A673 (cell line): Measurements from ENCODE around the gene MATK. TPM values are rescaled to one million over a fixed set of nuclear protein-coding genes. Genes with fewer than 3 reads are reported as not detected.

ENCODE experiments used
- BruUV-seq: library from RNA; stranded (reverse); fragments of 400-500 nt; replicated peaks from 2 replicates; lab custom pipeline; 2021; lab: Mats Ljungman, UMichigan
- CTCF ChIA-PET: fragments of 300-600 bp; sonication (Branson Sonifier 250); formaldehyde crosslinking; loops from one replicate; lab custom pipeline; 2022; ENCODE audit warnings: antibody characterized with exemption; lab: Charles Lee
- POLR2A ChIA-PET: fragments of 300-600 bp; sonication (Branson Sonifier 250); formaldehyde crosslinking; loops from one replicate; lab custom pipeline; 2022; ENCODE audit warnings: antibody characterized with exemption; ENCODE audit not compliant: low non-redundant PET; lab: Charles Lee
- DNase-seq: peaks from one replicate; pipeline ENCODE4 v3.0.0-alpha.2; 2015; ENCODE audit warnings: low spot score
- H3K27ac ChIP-seq: fragments of 200-600 bp; sonication (generic); 2 replicates; pipeline ENCODE4 v1.5.1; 2016; ENCODE audit warnings: mixed run types, low read depth, mild to moderate bottlenecking, mixed read lengths, antibody characterized with exemption, low read length; ENCODE audit not compliant: poor library complexity, severe bottlenecking
- H3K27me3 ChIP-seq: fragments of 200-600 bp; sonication (generic); replicated peaks from 2 replicates; pipeline ENCODE4 v1.6.1; 2017; ENCODE audit warnings: mixed run types, low read depth, mild to moderate bottlenecking, mixed read lengths, antibody characterized with exemption, low read length; ENCODE audit not compliant: insufficient read depth, poor library complexity
- H3K36me3 ChIP-seq: fragments of 200-600 bp; sonication (generic); 2 replicates; pipeline ENCODE4 v1.6.1; 2016; ENCODE audit warnings: mixed run types, mild to moderate bottlenecking, mixed read lengths, antibody characterized with exemption, low read length; ENCODE audit not compliant: insufficient read depth, poor library complexity, severe bottlenecking
- H3K4me1 ChIP-seq: fragments of 200-600 bp; sonication (generic); 2 replicates; pipeline ENCODE4 v1.6.1; 2017; ENCODE audit warnings: mixed run types, mild to moderate bottlenecking, mixed read lengths, antibody characterized with exemption, low read length; ENCODE audit not compliant: insufficient read depth, poor library complexity, severe bottlenecking
- H3K4me3 ChIP-seq: fragments of 200-600 bp; sonication (generic); 2 replicates; pipeline ENCODE4 v1.5.1; 2016; ENCODE audit warnings: low read depth, mixed run types, mild to moderate bottlenecking, mixed read lengths, low read length; ENCODE audit not compliant: poor library complexity, severe bottlenecking
- H3K9me3 ChIP-seq: fragments of 200-600 bp; sonication (generic); 2 replicates; pipeline ENCODE4 v1.6.1; 2016; ENCODE audit warnings: mixed run types, low read depth, mild to moderate bottlenecking, mixed read lengths, antibody characterized with exemption, low read length; ENCODE audit not compliant: poor library complexity, severe bottlenecking
- EZH2 ChIP-seq: fragments of 200-600 bp; sonication (generic); IDR thresholded peaks from 2 replicates; pipeline ENCODE4 v1.6.1; 2017; ENCODE audit warnings: borderline replicate concordance, low read depth, mild to moderate bottlenecking, mixed read lengths, antibody characterized with exemption, low read length; ENCODE audit not compliant: poor library complexity, severe bottlenecking
- intact Hi-C: fragments of 100-400 bp; cut with micrococcal nuclease; formaldehyde crosslinking; loops from one replicate; pipeline ENCODE4 v1.10.0; 2022; ENCODE audit not compliant: unreplicated experiment
- total RNA-seq: library from RNA; stranded (reverse); gene quantifications from 2 replicates; pipeline ENCODE4 v1.2.3, GENCODE V29; 2021
- TF ChIP-seq, protein P1 (sequence below): fragments of 300-800, 200-600 bp; sonication (generic); conservative IDR thresholded peaks from 2 replicates; pipeline ENCODE4 v1.5.1; 2017; ENCODE audit warnings: low read depth, mild to moderate bottlenecking, antibody characterized with exemption, low read length, moderate library complexity, mixed read lengths

Gene MATK
- total RNA-seq, 1 experiment from 2014 or later, result 2.0 TPM

DNA sequence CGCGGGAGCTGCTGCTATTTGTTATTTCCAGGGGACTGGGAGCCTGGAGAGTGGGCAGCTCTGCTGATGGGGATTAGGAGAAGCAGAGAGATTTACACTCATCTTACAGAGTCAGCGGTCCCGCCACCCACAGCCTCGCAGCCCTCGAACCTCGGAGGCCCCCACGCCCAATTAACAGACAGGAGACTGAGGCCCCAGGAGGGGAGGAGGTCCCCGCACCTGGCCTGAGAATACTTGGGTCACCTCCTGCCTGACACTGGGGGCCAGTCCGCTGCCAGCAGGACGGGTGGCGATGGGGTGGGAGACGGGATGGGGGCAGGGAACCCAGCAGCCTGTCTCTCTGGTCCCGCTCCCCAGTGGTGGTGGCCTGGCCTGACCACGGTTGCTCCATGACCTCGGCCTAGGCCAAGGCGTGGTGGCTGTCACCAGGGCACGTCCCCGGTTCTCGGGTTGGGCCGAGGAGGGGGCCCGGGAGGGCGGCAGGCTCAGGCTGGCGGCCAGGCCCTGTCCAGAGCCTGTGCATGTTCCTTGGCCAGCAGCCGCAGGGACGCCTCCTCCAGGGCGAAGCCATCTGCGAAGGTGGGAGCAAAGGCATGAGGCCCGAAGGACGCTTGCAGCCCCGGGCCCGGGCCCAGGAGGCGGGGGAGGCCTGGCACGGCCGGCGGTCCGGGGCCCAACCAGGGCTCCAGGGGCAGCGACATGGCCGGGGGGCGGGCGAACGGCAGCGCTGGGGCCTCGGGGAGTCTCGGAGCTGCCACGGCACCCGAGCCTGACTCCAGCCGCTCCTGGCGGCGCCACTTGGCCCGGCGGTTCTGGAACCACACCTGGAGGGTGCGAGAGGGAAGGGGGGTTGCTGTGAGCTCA is 15.8 kb downstream of the MATK start:
- BruUV-seq, result no TSS peak
- POLR2A ChIA-PET, result no interaction called here
- H3K4me1 ChIP-seq, result no peaks in the 10 kb centered on the region

DNA sequence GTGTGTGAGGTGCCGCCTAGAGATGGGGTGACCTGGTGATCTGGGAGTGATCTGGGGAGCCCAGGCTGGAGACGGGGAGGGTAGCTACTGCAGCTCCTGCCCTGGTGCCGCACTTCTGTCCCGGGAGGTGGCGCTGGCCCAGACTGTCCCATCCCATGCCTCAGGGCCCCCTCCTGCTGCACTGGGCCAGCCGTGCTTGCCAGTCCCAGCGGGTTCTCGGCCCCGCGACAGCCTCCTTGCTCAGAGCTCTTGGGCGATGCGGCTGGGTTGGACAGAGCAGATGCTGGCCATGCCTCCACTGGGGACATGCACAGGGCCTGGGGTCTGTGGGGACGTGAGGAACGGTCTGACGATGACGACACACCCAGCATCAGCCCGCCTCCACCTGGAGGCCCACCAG is 16.7 kb downstream of the MATK start:
- no peaks in the 10 kb centered on the region for H3K4me1 ChIP-seq
- no peak for DNase-seq
- no peaks in the 10 kb centered on the region for H3K9me3 ChIP-seq
- no peaks in the 10 kb centered on the region for H3K27me3 ChIP-seq
- H3K27ac ChIP-seq, result no peak overlapping the region
- H3K36me3 ChIP-seq, result no peaks in the 10 kb centered on the region
- POLR2A ChIA-PET, result interaction anchor here (0.6 kb wide), 1 partner anchor 1841 kb away, joined by 5 read pairs; no protein-coding TSS in a partner anchor
- CTCF ChIA-PET, result no interaction called here
- no peak overlapping the region for H3K4me3 ChIP-seq
- BruUV-seq, result no TSS peak
- TF ChIP-seq, protein P1, sequence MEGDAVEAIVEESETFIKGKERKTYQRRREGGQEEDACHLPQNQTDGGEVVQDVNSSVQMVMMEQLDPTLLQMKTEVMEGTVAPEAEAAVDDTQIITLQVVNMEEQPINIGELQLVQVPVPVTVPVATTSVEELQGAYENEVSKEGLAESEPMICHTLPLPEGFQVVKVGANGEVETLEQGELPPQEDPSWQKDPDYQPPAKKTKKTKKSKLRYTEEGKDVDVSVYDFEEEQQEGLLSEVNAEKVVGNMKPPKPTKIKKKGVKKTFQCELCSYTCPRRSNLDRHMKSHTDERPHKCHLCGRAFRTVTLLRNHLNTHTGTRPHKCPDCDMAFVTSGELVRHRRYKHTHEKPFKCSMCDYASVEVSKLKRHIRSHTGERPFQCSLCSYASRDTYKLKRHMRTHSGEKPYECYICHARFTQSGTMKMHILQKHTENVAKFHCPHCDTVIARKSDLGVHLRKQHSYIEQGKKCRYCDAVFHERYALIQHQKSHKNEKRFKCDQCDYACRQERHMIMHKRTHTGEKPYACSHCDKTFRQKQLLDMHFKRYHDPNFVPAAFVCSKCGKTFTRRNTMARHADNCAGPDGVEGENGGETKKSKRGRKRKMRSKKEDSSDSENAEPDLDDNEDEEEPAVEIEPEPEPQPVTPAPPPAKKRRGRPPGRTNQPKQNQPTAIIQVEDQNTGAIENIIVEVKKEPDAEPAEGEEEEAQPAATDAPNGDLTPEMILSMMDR, result no peak
- TF ChIP-seq EZH2, result no peak
- intact Hi-C loops, result no loop called here

More for the DNA sequence above, 15.8 kb downstream of the MATK start:
- no peak for DNase-seq
- CTCF ChIA-PET, result no interaction called here
- Histone ChIP-seq H3K27me3 (no peaks in the 10 kb centered on the region), H3K9me3 (no peaks in the 10 kb centered on the region), H3K36me3 (no peaks in the 10 kb centered on the region), H3K27ac (no peak overlapping the region), H3K4me3 (no peak overlapping the region)
- intact Hi-C loops, result no loop called here
- TF ChIP-seq EZH2, result no peak
- TF ChIP-seq, protein P1, result no peak

DNA sequence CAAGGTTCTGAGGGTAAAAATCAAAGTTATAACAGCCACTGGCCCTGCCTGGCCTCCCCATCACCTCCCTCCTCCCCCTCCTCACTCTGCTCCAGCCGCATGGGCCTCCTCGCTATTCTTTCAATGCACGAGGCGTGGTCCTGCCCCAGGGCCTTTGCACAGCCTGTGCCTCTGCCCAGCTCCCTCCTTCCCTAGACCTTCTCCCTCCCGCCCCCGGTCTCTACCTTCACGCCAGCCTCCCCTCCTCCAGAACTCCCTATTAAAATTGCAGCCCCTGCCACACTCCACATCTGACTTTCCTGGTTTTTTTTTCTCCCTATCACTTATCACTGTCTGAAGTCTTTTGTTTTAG is 17.5 kb downstream of the MATK start:
- Histone ChIP-seq H3K36me3 (no peaks in the 10 kb centered on the region), H3K27me3 (no peaks in the 10 kb centered on the region), H3K4me1 (no peaks in the 10 kb centered on the region), H3K4me3 (no peak overlapping the region), H3K27ac (no peak overlapping the region), H3K9me3 (no peaks in the 10 kb centered on the region)
- no peak for DNase-seq
- POLR2A ChIA-PET, result no interaction called here
- BruUV-seq, result no TSS peak
- CTCF ChIA-PET, result no interaction called here
- intact Hi-C loops, result no loop called here
- TF ChIP-seq, protein P1, result no peak
- TF ChIP-seq EZH2, result no peak
